ENCODE measurements around the gene MTUS2.

The MTUS2 gene

DNA sequence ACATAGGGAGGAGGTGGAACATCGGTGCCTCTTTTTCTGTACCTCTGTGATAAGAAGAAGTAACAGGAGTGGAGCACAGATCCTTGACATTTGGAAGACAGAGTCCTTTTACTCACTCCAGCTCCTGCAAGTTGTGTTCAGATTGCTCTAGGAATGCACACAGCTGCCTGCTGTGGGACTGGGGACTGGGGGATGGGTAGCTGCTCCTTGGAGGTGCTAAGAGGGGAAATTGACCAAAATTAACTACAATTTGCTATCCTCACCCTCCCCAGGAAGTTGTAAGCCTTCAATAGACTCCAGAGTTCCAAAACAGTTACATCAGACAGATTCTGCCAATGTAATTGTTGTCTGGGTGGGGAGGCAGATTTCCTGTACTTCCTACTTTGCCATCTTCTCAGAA, 317.9 kb downstream of the MTUS2 start:
- no peaks in the 10 kb centered on the region; the same call in 1 of the 2 replicates for H3K9me3 ChIP-seq (ENCODE audit: insufficient read depth, low read length)
- H3K27me3 ChIP-seq (ENCODE audit: low read length): no peaks in the 10 kb centered on the region
- H3K4me3 ChIP-seq (ENCODE audit: insufficient read depth, low read length, poor library complexity, severe bottlenecking): no peak overlapping the region
- no peaks in the 10 kb centered on the region for H4K20me1 ChIP-seq (ENCODE audit: low read depth, low read length)
- H3K27ac ChIP-seq (ENCODE audit: low read depth, low read length): no peak overlapping the region
- H3K4me2 ChIP-seq (ENCODE audit: low read depth, low read length, poor library complexity, severe bottlenecking): no peak overlapping the region
- H3K79me2 ChIP-seq (ENCODE audit: insufficient read depth, low read length): no peaks in the 10 kb centered on the region
- no peak overlapping the region for H3K9ac ChIP-seq (ENCODE audit: low read length)
- H3K36me3 ChIP-seq (ENCODE audit: low read length): no peaks in the 10 kb centered on the region
- TF ChIP-seq, protein P1, sequence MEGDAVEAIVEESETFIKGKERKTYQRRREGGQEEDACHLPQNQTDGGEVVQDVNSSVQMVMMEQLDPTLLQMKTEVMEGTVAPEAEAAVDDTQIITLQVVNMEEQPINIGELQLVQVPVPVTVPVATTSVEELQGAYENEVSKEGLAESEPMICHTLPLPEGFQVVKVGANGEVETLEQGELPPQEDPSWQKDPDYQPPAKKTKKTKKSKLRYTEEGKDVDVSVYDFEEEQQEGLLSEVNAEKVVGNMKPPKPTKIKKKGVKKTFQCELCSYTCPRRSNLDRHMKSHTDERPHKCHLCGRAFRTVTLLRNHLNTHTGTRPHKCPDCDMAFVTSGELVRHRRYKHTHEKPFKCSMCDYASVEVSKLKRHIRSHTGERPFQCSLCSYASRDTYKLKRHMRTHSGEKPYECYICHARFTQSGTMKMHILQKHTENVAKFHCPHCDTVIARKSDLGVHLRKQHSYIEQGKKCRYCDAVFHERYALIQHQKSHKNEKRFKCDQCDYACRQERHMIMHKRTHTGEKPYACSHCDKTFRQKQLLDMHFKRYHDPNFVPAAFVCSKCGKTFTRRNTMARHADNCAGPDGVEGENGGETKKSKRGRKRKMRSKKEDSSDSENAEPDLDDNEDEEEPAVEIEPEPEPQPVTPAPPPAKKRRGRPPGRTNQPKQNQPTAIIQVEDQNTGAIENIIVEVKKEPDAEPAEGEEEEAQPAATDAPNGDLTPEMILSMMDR (IDR thresholded peaks at IDR 0.05; ENCODE audit: insufficient read depth, low read length, poor library complexity, severe bottlenecking): no peak
- no peak for TF ChIP-seq EZH2phosphoT487 (conservative IDR thresholded peaks at IDR 0.05; ENCODE audit: low read length)
- H3F3A ChIP-seq (ENCODE audit: insufficient read depth): no peaks in the 10 kb centered on the region
- H2AFZ ChIP-seq (ENCODE audit: low read depth, low read length, severe bottlenecking): no peak overlapping the region
- H3K9me2 ChIP-seq (replicated peaks; ENCODE audit: insufficient read depth, low read length): no peaks in the 10 kb centered on the region

DNA sequence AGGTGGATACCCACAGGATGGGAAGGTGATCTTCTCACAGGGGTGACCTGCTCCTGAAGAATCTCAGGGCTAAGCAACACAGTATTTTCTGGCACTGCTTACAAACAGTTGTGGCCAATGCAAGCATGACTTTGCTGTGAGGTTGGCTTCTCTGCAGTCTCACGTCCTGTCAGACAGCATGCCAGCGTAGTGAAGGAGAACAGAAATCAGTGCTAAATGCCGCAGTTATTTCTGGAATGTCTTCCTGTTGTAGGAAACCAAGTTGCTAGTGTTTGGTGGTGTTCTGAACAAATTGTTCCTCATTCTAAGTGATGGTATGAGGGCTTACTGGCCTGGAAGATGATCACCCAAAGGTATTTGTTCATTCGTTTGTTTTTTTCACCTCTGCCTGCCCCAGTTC, 320.1 kb downstream of the MTUS2 start:
- Histone ChIP-seq H3K36me3 (ENCODE audit: low read length) (no peaks in the 10 kb centered on the region), H3K4me3 (ENCODE audit: insufficient read depth, low read length, poor library complexity, severe bottlenecking) (no peak overlapping the region), H3K79me2 (ENCODE audit: insufficient read depth, low read length) (no peaks in the 10 kb centered on the region), H3K4me2 (ENCODE audit: low read depth, low read length, poor library complexity, severe bottlenecking) (no peak overlapping the region), H4K20me1 (ENCODE audit: low read depth, low read length) (no peaks in the 10 kb centered on the region), H3K9me2 (replicated peaks; ENCODE audit: insufficient read depth, low read length) (no peaks in the 10 kb centered on the region), H3K9me3 (ENCODE audit: insufficient read depth, low read length) (no peaks in the 10 kb centered on the region; the same call in 1 of the 2 replicates), H2AFZ (ENCODE audit: low read depth, low read length, severe bottlenecking) (no peak overlapping the region), H3F3A (ENCODE audit: insufficient read depth) (no peaks in the 10 kb centered on the region), H3K27ac (ENCODE audit: low read depth, low read length) (no peak overlapping the region), H3K27me3 (ENCODE audit: low read length) (no peaks in the 10 kb centered on the region), H3K9ac (ENCODE audit: low read length) (no peak overlapping the region)
- TF ChIP-seq, protein P1 (IDR thresholded peaks at IDR 0.05; ENCODE audit: insufficient read depth, low read length, poor library complexity, severe bottlenecking): no peak
- TF ChIP-seq EZH2phosphoT487 (conservative IDR thresholded peaks at IDR 0.05; ENCODE audit: low read length): no peak

DNA sequence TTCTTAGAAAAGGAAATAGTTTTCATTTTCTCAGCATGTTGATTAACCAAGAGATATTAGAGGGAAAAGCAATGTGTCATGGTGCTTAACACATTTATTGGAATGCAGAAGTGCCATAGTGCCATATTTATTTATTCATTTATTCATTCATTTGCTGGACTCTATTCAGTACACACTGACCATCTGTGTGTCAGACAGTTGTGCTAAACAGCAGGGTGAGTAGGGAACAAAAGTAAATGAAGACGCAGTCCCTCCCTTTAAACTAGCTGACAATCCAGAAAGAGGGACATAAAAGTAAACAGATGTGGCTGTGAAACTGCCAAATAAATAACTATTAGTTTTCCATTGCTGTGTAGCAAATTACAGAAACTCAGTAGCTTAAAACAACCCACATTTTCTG, 323.7 kb downstream of the MTUS2 start:
- Histone ChIP-seq H3F3A (ENCODE audit: insufficient read depth) (no peaks in the 10 kb centered on the region), H4K20me1 (ENCODE audit: low read depth, low read length) (no peaks in the 10 kb centered on the region), H3K4me3 (ENCODE audit: insufficient read depth, low read length, poor library complexity, severe bottlenecking) (no peak overlapping the region), H3K9ac (ENCODE audit: low read length) (no peak overlapping the region), H3K36me3 (ENCODE audit: low read length) (no peaks in the 10 kb centered on the region), H3K27me3 (ENCODE audit: low read length) (no peaks in the 10 kb centered on the region), H3K9me2 (replicated peaks; ENCODE audit: insufficient read depth, low read length) (no peaks in the 10 kb centered on the region), H2AFZ (ENCODE audit: low read depth, low read length, severe bottlenecking) (no peak overlapping the region), H3K79me2 (ENCODE audit: insufficient read depth, low read length) (no peaks in the 10 kb centered on the region), H3K27ac (ENCODE audit: low read depth, low read length) (no peak overlapping the region), H3K9me3 (ENCODE audit: insufficient read depth, low read length) (no peaks in the 10 kb centered on the region), H3K4me2 (ENCODE audit: low read depth, low read length, poor library complexity, severe bottlenecking) (no peak overlapping the region)
- no peak for TF ChIP-seq EZH2phosphoT487 (conservative IDR thresholded peaks at IDR 0.05; ENCODE audit: low read length)
- TF ChIP-seq, protein P1 (IDR thresholded peaks at IDR 0.05; ENCODE audit: insufficient read depth, low read length, poor library complexity, severe bottlenecking): no peak

Measured in SU-DHL-6 (cell line).